HepG2 (cell line): ENCODE data around the gene MLLT10. TPM values are rescaled to one million over a fixed set of nuclear protein-coding genes. Genes with fewer than 3 reads are reported as not detected.
A peak's percentile ranks its signal among the peaks of the same experiment; 100 is the strongest.

ENCODE experiments used
- BORCS8-MEF2B ChIP-seq: sonication (generic); formaldehyde crosslinking; IDR thresholded peaks from 2 replicates; pipeline ENCODE4 v1.8.0; 2022; ENCODE audit warnings: mild to moderate bottlenecking, missing genetic modification reagents
- BRCA1 ChIP-seq: sonication (generic); formaldehyde crosslinking; IDR thresholded peaks from 2 replicates; pipeline ENCODE4 v1.4.0; 2020; ENCODE audit warnings: missing genetic modification reagents
- FOSL2 ChIP-seq: sonication (generic); formaldehyde crosslinking; IDR thresholded peaks from 2 replicates; pipeline ENCODE4 v1.4.0; 2020; ENCODE audit warnings: missing genetic modification reagents
- FOXA3 ChIP-seq: IDR thresholded peaks from 2 replicates; pipeline ENCODE4 v1.6.1; 2016; ENCODE audit warnings: missing genetic modification reagents, missing compliant biosample characterization
- HNF4G ChIP-seq, 2 experiments: sonication (generic) in 1 of 2; formaldehyde crosslinking in 1 of 2; IDR thresholded peaks; 2 replicates each; pipeline versions ENCODE4 v1.4.0 to v1.6.1; 2011 to 2020; ENCODE audit warnings: borderline replicate concordance in 2 of 2, low read depth in 2 of 2, mild to moderate bottlenecking in 2 of 2, low read length in 1 of 2, missing genetic modification reagents in 1 of 2, moderate library complexity in 1 of 2
- KAT8 ChIP-seq: IDR thresholded peaks from 2 replicates; pipeline ENCODE4 v1.6.1; 2016; ENCODE audit warnings: missing genetic modification reagents, missing compliant biosample characterization
- KDM1A ChIP-seq: IDR thresholded peaks from 2 replicates; pipeline ENCODE4 v1.6.1; 2016; ENCODE audit warnings: missing compliant biosample characterization
- KMT2A ChIP-seq: sonication (generic); formaldehyde crosslinking; IDR thresholded peaks from 2 replicates; pipeline ENCODE4 v1.4.0; 2020; ENCODE audit warnings: missing genetic modification reagents
- MBD4 ChIP-seq: IDR thresholded peaks from 2 replicates; pipeline ENCODE4 v1.6.1; 2012; ENCODE audit warnings: low read length, inconsistent platforms, borderline replicate concordance
- PAX8 ChIP-seq: sonication (generic); formaldehyde crosslinking; IDR thresholded peaks from 2 replicates; pipeline ENCODE4 v1.8.0; 2022; ENCODE audit warnings: mild to moderate bottlenecking, missing genetic modification reagents, borderline replicate concordance
- PCBP1 ChIP-seq: fragments of 200-400 bp; formaldehyde crosslinking; IDR thresholded peaks from 2 replicates; pipeline ENCODE4 v1.6.1; 2017; ENCODE audit warnings: mild to moderate bottlenecking, low read depth, low read length, borderline replicate concordance
- POLR2A ChIP-seq, 2 experiments: IDR thresholded peaks; 2 replicates each; pipeline ENCODE4 v1.6.1; 2011; ENCODE audit warnings: low read depth in 2 of 2, low read length in 2 of 2, mild to moderate bottlenecking in 1 of 2, moderate library complexity in 1 of 2; ENCODE audit not compliant: insufficient read depth in 1 of 2
- SNAPC2 ChIP-seq: sonication (generic); formaldehyde crosslinking; IDR thresholded peaks from 2 replicates; pipeline ENCODE4 v1.8.1; 2022; ENCODE audit warnings: mild to moderate bottlenecking, missing genetic modification reagents
- SYNCRIP ChIP-seq: fragments of 200-400 bp; formaldehyde crosslinking; IDR thresholded peaks from 2 replicates; pipeline ENCODE4 v1.6.1; 2018; ENCODE audit warnings: mild to moderate bottlenecking, low read depth, low read length; ENCODE audit not compliant: insufficient read depth
- ZFP36L1 ChIP-seq: sonication (generic); formaldehyde crosslinking; IDR thresholded peaks from 2 replicates; pipeline ENCODE4 v1.8.0; 2022; ENCODE audit warnings: mild to moderate bottlenecking, missing genetic modification reagents, moderate library complexity
- ZNF20 ChIP-seq: sonication (generic); formaldehyde crosslinking; IDR thresholded peaks from 2 replicates; pipeline ENCODE4 v1.4.0; 2020; ENCODE audit warnings: mild to moderate bottlenecking, moderate library complexity, missing genetic modification reagents
- ZNF460 ChIP-seq: sonication (generic); formaldehyde crosslinking; IDR thresholded peaks from 2 replicates; pipeline ENCODE4 v1.5.1; 2020; ENCODE audit warnings: missing genetic modification reagents, mild to moderate bottlenecking, borderline replicate concordance
- ZNF761 ChIP-seq: sonication (generic); formaldehyde crosslinking; conservative IDR thresholded peaks from 2 replicates; pipeline ENCODE4 v1.4.0; 2020; ENCODE audit warnings: mild to moderate bottlenecking, missing genetic modification reagents
- ZNF776 ChIP-seq: sonication (generic); formaldehyde crosslinking; IDR thresholded peaks from 2 replicates; pipeline ENCODE4 v1.4.0; 2020; ENCODE audit warnings: mild to moderate bottlenecking, missing genetic modification reagents
- polyA plus RNA-seq, 8 experiments: library from polyadenylated mRNA; depleted of rRNA in 3 of 8; stranded (reverse) in 7 of 8; unstranded in 1 of 8; fragments of >200 nt; fragmentation: Illumina TruSeq in 4 of 8; extraction: Trizol in 4 of 8; gene quantifications; 2 replicates each; pipeline versions ENCODE4 v1.2.1 to v1.2.3, GENCODE V29; 2011 to 2016; ENCODE audit warnings: low read depth in 4 of 8, missing spikeins in 1 of 8, mixed read lengths in 1 of 8; ENCODE audit not compliant: insufficient read depth in 1 of 8
- total RNA-seq, 5 experiments: library from RNA; depleted of rRNA; stranded (reverse); fragments of >200 nt; fragmentation: Illumina TruSeq; extraction: Trizol; gene quantifications; 2 replicates each; pipeline ENCODE4 v1.2.3, GENCODE V29; 2016; ENCODE audit warnings: low read depth in 1 of 5
- TF ChIP-seq, protein P1 (sequence below): sonication (generic); formaldehyde crosslinking; IDR thresholded peaks from 2 replicates; pipeline ENCODE4 v1.8.0; 2022; ENCODE audit warnings: missing genetic modification reagents, mild to moderate bottlenecking, inconsistent platforms, borderline replicate concordance
- TF ChIP-seq, protein P2 (sequence below): conservative IDR thresholded peaks from 2 replicates; pipeline ENCODE4 v1.6.1; 2018; ENCODE audit warnings: missing genetic modification reagents
- TF ChIP-seq, protein P3 (sequence below): sonication (generic); formaldehyde crosslinking; IDR thresholded peaks from 2 replicates; pipeline ENCODE4 v1.4.0; 2020; ENCODE audit warnings: missing genetic modification reagents, borderline replicate concordance

MLLT10 gene
- total and polyA plus RNA-seq, 2 of the 13 experiments (the other 11 are each of a cell fraction or from before 2014, with no cell fraction given): 51.3 to 84.1 TPM

DNA sequence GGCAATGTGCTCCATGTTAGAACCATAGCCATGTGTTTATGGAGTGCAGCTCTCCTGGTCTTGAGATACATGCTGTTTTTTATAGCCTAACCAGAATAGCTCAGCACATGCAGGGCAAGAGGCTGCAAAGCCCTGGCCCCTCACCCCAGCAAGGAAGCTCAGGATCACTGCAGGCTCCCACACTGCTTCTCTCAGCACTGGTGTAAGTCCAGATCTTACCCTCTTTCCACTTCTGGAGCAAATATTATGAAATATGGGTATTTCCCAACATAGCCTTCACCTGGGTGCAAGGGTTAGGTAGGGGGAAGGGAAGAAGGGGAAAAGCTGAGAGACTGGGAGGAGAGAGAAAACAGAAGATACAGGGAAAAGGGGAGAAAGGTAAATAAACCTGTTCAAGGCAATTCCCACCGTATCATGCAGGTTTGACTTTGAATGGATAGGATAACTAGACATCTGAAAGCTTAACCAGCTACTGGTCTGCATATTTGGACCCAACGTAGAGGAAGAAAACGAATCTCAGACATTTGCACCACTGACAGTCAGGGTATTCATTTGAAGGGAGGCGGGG lies 28.2 kb upstream of the MLLT10 start (continued):
- TF ChIP-seq HNF4G (IDR thresholded peaks at IDR 0.05; ENCODE audit: borderline replicate concordance, low read depth, low read length) (peak; percentile 100), HNF4G (CRISPR knock-in tag; IDR thresholded peaks at IDR 0.05; ENCODE audit: borderline replicate concordance, low read depth) (peak; percentile 99), FOSL2 (CRISPR knock-in tag) (peak; percentile 75), PCBP1 (no peak), KDM1A (no peak), MBD4 (peak; percentile 85; the same call in 1 of the 2 replicates), ZNF460 (peak; percentile 72; the same call in 1 of the 2 replicates), BRCA1 (CRISPR knock-in tag) (0 out of 2 replicates have a peak, but pooled peaks have one; percentile 52), SNAPC2 (CRISPR knock-in tag) (peak; percentile 91), FOXA3 (CRISPR knock-in tag) (peak; percentile 97), KAT8 (CRISPR knock-in tag) (peak; percentile 90), ZNF776 (no peak), ZNF20 (CRISPR knock-in tag) (no peak), ZNF761 (CRISPR knock-in tag) (peak; percentile 81; the same call in 1 of the 2 replicates), KMT2A (CRISPR knock-in tag) (peak; percentile 92), PAX8 (CRISPR knock-in tag) (no peak), ZFP36L1 (CRISPR knock-in tag) (no peak), POLR2A (IDR thresholded peaks at IDR 0.05; ENCODE audit: insufficient read depth in 1 of 2, low read depth in 2 of 2, low read length in 2 of 2) (peak; percentile 55 to 63), BORCS8-MEF2B (CRISPR knock-in tag) (peak; percentile 93), SYNCRIP (no peak)
- TF ChIP-seq, protein P1, sequence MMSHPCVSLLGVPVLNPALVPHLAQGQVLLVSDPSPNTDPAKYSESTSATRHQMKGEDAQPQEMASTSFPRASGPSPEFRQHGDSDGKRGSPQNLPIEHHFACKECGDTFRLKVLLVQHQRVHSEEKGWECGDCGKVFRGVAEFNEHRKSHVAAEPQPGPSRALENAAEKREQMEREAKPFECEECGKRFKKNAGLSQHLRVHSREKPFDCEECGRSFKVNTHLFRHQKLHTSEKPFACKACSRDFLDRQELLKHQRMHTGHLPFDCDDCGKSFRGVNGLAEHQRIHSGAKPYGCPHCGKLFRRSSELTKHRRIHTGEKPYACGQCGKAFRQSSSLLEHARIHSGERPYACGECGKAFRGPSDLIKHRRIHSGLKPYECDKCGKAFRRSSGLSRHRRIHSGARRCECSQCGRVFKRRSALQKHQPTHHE (CRISPR knock-in tag): peak; percentile 84; the same call in 1 of the 2 replicates
- TF ChIP-seq, protein P2, sequence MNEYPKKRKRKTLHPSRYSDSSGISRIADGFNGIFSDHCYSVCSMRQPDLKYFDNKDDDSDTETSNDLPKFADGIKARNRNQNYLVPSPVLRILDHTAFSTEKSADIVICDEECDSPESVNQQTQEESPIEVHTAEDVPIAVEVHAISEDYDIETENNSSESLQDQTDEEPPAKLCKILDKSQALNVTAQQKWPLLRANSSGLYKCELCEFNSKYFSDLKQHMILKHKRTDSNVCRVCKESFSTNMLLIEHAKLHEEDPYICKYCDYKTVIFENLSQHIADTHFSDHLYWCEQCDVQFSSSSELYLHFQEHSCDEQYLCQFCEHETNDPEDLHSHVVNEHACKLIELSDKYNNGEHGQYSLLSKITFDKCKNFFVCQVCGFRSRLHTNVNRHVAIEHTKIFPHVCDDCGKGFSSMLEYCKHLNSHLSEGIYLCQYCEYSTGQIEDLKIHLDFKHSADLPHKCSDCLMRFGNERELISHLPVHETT (CRISPR knock-in tag): peak; percentile 77; the same call in 1 of the 2 replicates
- TF ChIP-seq, protein P3, sequence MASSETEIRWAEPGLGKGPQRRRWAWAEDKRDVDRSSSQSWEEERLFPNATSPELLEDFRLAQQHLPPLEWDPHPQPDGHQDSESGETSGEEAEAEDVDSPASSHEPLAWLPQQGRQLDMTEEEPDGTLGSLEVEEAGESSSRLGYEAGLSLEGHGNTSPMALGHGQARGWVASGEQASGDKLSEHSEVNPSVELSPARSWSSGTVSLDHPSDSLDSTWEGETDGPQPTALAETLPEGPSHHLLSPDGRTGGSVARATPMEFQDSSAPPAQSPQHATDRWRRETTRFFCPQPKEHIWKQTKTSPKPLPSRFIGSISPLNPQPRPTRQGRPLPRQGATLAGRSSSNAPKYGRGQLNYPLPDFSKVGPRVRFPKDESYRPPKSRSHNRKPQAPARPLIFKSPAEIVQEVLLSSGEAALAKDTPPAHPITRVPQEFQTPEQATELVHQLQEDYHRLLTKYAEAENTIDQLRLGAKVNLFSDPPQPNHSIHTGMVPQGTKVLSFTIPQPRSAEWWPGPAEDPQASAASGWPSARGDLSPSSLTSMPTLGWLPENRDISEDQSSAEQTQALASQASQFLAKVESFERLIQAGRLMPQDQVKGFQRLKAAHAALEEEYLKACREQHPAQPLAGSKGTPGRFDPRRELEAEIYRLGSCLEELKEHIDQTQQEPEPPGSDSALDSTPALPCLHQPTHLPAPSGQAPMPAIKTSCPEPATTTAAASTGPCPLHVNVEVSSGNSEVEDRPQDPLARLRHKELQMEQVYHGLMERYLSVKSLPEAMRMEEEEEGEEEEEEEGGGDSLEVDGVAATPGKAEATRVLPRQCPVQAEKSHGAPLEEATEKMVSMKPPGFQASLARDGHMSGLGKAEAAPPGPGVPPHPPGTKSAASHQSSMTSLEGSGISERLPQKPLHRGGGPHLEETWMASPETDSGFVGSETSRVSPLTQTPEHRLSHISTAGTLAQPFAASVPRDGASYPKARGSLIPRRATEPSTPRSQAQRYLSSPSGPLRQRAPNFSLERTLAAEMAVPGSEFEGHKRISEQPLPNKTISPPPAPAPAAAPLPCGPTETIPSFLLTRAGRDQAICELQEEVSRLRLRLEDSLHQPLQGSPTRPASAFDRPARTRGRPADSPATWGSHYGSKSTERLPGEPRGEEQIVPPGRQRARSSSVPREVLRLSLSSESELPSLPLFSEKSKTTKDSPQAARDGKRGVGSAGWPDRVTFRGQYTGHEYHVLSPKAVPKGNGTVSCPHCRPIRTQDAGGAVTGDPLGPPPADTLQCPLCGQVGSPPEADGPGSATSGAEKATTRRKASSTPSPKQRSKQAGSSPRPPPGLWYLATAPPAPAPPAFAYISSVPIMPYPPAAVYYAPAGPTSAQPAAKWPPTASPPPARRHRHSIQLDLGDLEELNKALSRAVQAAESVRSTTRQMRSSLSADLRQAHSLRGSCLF: no peak
